HepG2 (cell line): Measurements from ENCODE around the gene ZSCAN23. TPM values are rescaled to one million over a fixed set of nuclear protein-coding genes. Genes with fewer than 3 reads are reported as not detected.
"Not testable (repeated sequence)": the region's sequence is repeated elsewhere in the genome, so short reads cannot be mapped to it uniquely, and the experiment has no call there.

Experiments
- ATAC-seq: fragments of 200-7000 bp; cut with Tn5 transposase; 3 replicates; pipeline ENCODE4 v1.9.1; 2020; ENCODE audit warnings: mild to moderate bottlenecking, moderate library complexity
- BruUV-seq: library from RNA; stranded (reverse); fragments of 400-500 nt; replicated peaks from 2 replicates; lab custom pipeline; 2021; lab: Mats Ljungman, UMichigan
- CTCF ChIA-PET: fragments of 300-600 bp; formaldehyde crosslinking; extraction: SDS; loops from one replicate; lab custom pipeline; 2021; ENCODE audit warnings: low total read pairs, inconsistent platforms, low intra/inter-chr PET ratio; lab: Yijun Ruan, JAX
- POLR2A ChIA-PET: fragments of 350-600 bp; sonication (Branson Sonifier 250); formaldehyde crosslinking; loops from one replicate; lab custom pipeline; 2020; ENCODE audit warnings: antibody characterized with exemption, inconsistent platforms; lab: Yijun Ruan, JAX
- DNase-seq: peaks from one replicate; pipeline ENCODE4 v3.0.0-alpha.2; 2015; ENCODE audit warnings: low spot score
- FAIRE-seq: peaks from 3 replicates; lab custom pipeline; 2011; peaks lifted over from hg19 to GRCh38; lab: Jason Lieb, UNC
- H2AFZ ChIP-seq: one replicate; pipeline ENCODE4 v1.6.1; 2011; ENCODE audit warnings: low read length, inconsistent platforms
- H3K27ac ChIP-seq: fragments of 300-600 bp; 3 replicates; pipeline ENCODE4 v1.8.0; 2011; ENCODE audit warnings: mixed run types, mild to moderate bottlenecking, mixed read lengths, low read length, inconsistent platforms; ENCODE audit not compliant: insufficient read depth; ENCODE audit errors: extremely low read length
- H3K27me3 ChIP-seq, 2 experiments: fragments of 200-600 bp in 1 of 2; 2 replicates in 1 of 2; 3 replicates in 1 of 2; pipeline versions ENCODE4 v1.6.0 to v1.8.0; 2011; ENCODE audit warnings: low read length in 2 of 2, mild to moderate bottlenecking in 2 of 2, moderate library complexity in 2 of 2, inconsistent platforms in 1 of 2; ENCODE audit not compliant: insufficient read depth in 2 of 2, control insufficient read depth in 1 of 2
- H3K36me3 ChIP-seq, 2 experiments: fragments of 200-600 bp in 1 of 2; replicated peaks in 1 of 2; 2 replicates in 1 of 2; 3 replicates in 1 of 2; pipeline versions ENCODE4 v1.5.1 to v1.8.0; 2011; ENCODE audit warnings: low read length in 2 of 2, inconsistent platforms in 1 of 2; ENCODE audit not compliant: insufficient read depth in 2 of 2, control insufficient read depth in 1 of 2
- H3K4me1 ChIP-seq: 2 replicates; pipeline ENCODE4 v1.5.1; 2012; ENCODE audit warnings: low read length, inconsistent platforms; ENCODE audit not compliant: insufficient read depth
- H3K4me2 ChIP-seq: 2 replicates; pipeline ENCODE4 v1.6.0; 2011; ENCODE audit warnings: low read depth, low read length, inconsistent platforms
- H3K4me3 ChIP-seq, 3 experiments: fragments of 200-600 bp in 1 of 3; sonication (generic), shearing (Covaris generic) in 1 of 3; replicated peaks in 1 of 3; 2 replicates each; pipeline ENCODE4 v1.5.1; 2011 to 2016; ENCODE audit warnings: low read length in 3 of 3, inconsistent platforms in 2 of 3, low read depth in 2 of 3, mild to moderate bottlenecking in 2 of 3, control low read depth in 1 of 3, mixed read lengths in 1 of 3; ENCODE audit not compliant: insufficient read depth in 1 of 3
- H3K79me2 ChIP-seq: one replicate; pipeline ENCODE4 v1.6.1; 2011; ENCODE audit warnings: low read length, inconsistent platforms; ENCODE audit not compliant: insufficient read depth
- H3K9ac ChIP-seq: 2 replicates; pipeline ENCODE4 v1.6.0; 2011; ENCODE audit warnings: mild to moderate bottlenecking, low read depth, low read length, inconsistent platforms; ENCODE audit not compliant: insufficient read depth
- H3K9me3 ChIP-seq: 2 replicates; pipeline ENCODE4 v1.5.1; 2012; ENCODE audit warnings: mild to moderate bottlenecking, low read length
- H4K20me1 ChIP-seq: 2 replicates; pipeline ENCODE4 v1.6.0; 2011; ENCODE audit warnings: inconsistent platforms, mild to moderate bottlenecking, low read length, moderate library complexity; ENCODE audit not compliant: insufficient read depth
- HNF4A ChIP-seq: sonication (generic); formaldehyde crosslinking; IDR thresholded peaks from 2 replicates; pipeline ENCODE4 v1.4.0; 2020; ENCODE audit warnings: missing genetic modification reagents
- MIER3 ChIP-seq: IDR thresholded peaks from 2 replicates; pipeline ENCODE4 v1.6.1; 2016; ENCODE audit warnings: missing compliant biosample characterization, borderline replicate concordance
- TCF12 ChIP-seq, 2 experiments: fragments of 450-650 bp in 1 of 2; sonication (generic) in 1 of 2; formaldehyde crosslinking in 1 of 2; IDR thresholded peaks; 2 replicates each; pipeline versions ENCODE4 v1.6.1 to v1.8.0; 2017 to 2022; ENCODE audit warnings: antibody characterized with exemption in 1 of 2, mild to moderate bottlenecking in 1 of 2, missing genetic modification reagents in 1 of 2, moderate library complexity in 1 of 2
- ZNF646 ChIP-seq: sonication (generic); formaldehyde crosslinking; IDR thresholded peaks from 2 replicates; pipeline ENCODE4 v1.9.0; 2021; ENCODE audit warnings: mild to moderate bottlenecking, missing genetic modification reagents
- ZNF800 ChIP-seq: sonication (generic); formaldehyde crosslinking; IDR thresholded peaks from 2 replicates; pipeline ENCODE4 v1.4.0; 2020; ENCODE audit warnings: missing genetic modification reagents
- WGBS: methylation state at CpG from one replicate; pipeline ENCODE4 v1.1.6; 2017; ENCODE audit warnings: low lambda C conversion rate; 5-methylcytosine and 5-hydroxymethylcytosine counted together
- in situ Hi-C: cut with HindIII; loops from 2 replicates; pipeline ENCODE4 v1.10.0; 2017; ENCODE audit warnings: low pct_unique_long_range_greater_than_20kb; ENCODE audit not compliant: extremely low pct_ligation_motif_present
- intact Hi-C: fragments of 100-400 bp; cut with micrococcal nuclease; formaldehyde crosslinking; loops from one replicate; pipeline ENCODE4 v1.10.0; 2022; ENCODE audit not compliant: unreplicated experiment
- polyA plus RNA-seq, 8 experiments: library from polyadenylated mRNA; depleted of rRNA in 3 of 8; stranded (reverse) in 7 of 8; unstranded in 1 of 8; fragments of >200 nt; fragmentation: Illumina TruSeq in 4 of 8; extraction: Trizol in 4 of 8; gene quantifications; 2 replicates each; pipeline versions ENCODE4 v1.2.1 to v1.2.3, GENCODE V29; 2011 to 2016; ENCODE audit warnings: low read depth in 4 of 8, missing spikeins in 1 of 8, mixed read lengths in 1 of 8; ENCODE audit not compliant: insufficient read depth in 1 of 8
- total RNA-seq, 5 experiments: library from RNA; depleted of rRNA; stranded (reverse); fragments of >200 nt; fragmentation: Illumina TruSeq; extraction: Trizol; gene quantifications; 2 replicates each; pipeline ENCODE4 v1.2.3, GENCODE V29; 2016; ENCODE audit warnings: low read depth in 1 of 5

Gene ZSCAN23
- total and polyA plus RNA-seq, 2 of the 13 experiments (the other 11 are each of a cell fraction or from before 2014, with no cell fraction given), result 0.29 to 1.2 TPM

GRCh38 chr6:28474441-28475219 lies 31.3 kb upstream of the ZSCAN23 start (continued):
- TF ChIP-seq ZNF646 (CRISPR knock-in tag) (no peak), MIER3 (CRISPR knock-in tag) (peak; percentile 70), TCF12 (IDR thresholded peaks at IDR 0.05) (no peak), TCF12 (CRISPR knock-in tag; IDR thresholded peaks at IDR 0.05) (no peak), HNF4A (CRISPR knock-in tag) (0 out of 2 replicates have a peak, but pooled peaks have one; percentile 8), ZNF800 (CRISPR knock-in tag) (0 out of 2 replicates have a peak, but pooled peaks have one; percentile 38)

GRCh38 chr6:28469153-28469745 lies 26.0 kb upstream of the ZSCAN23 start:
- H3K27ac ChIP-seq, POLR2A ChIA-PET, H3K4me2 ChIP-seq, H3K9ac ChIP-seq, H2AFZ ChIP-seq, ATAC-seq, BruUV-seq, FAIRE-seq, H3K79me2 ChIP-seq, in situ Hi-C loops, DNase-seq, H3K27me3 ChIP-seq, H3K36me3 ChIP-seq, H3K4me1 ChIP-seq, H3K9me3 ChIP-seq, CTCF ChIA-PET, intact Hi-C loops, H3K4me3 ChIP-seq, H4K20me1 ChIP-seq: not testable (repeated sequence)
- WGBS, result 75% methylated on average over 18 of the region's 45 CpGs
